Glutamatergic neuron (in vitro differentiated cells): Measurements from ENCODE around the gene LACTBL1. TPM values are rescaled to one million over a fixed set of nuclear protein-coding genes. Genes with fewer than 3 reads are reported as not detected.

Experiments used
- DNase-seq: peaks from one replicate; pipeline ENCODE4 v3.0.0; 2022
- H3K27ac Mint-ChIP-seq: one replicate; pipeline ENCODE4 v1.8.0; 2020; ENCODE audit warnings: mild to moderate bottlenecking, mixed read lengths, inconsistent platforms; ENCODE audit not compliant: unreplicated experiment
- H3K27me3 Mint-ChIP-seq: one replicate; pipeline ENCODE4 v1.8.0; 2020; ENCODE audit warnings: mild to moderate bottlenecking, moderate library complexity, mixed read lengths, inconsistent platforms; ENCODE audit not compliant: unreplicated experiment
- H3K36me3 Mint-ChIP-seq: one replicate; pipeline ENCODE4 v1.8.0; 2020; ENCODE audit warnings: mild to moderate bottlenecking, mixed read lengths, inconsistent platforms; ENCODE audit not compliant: unreplicated experiment
- H3K4me1 Mint-ChIP-seq: one replicate; pipeline ENCODE4 v1.8.0; 2020; ENCODE audit warnings: mild to moderate bottlenecking, low read depth, mixed read lengths, inconsistent platforms; ENCODE audit not compliant: unreplicated experiment
- H3K4me3 Mint-ChIP-seq: one replicate; pipeline ENCODE4 v1.8.0; 2020; ENCODE audit warnings: mild to moderate bottlenecking, mixed read lengths, inconsistent platforms; ENCODE audit not compliant: unreplicated experiment
- H3K9me3 Mint-ChIP-seq: one replicate; pipeline ENCODE4 v1.8.0; 2020; ENCODE audit warnings: mild to moderate bottlenecking, moderate library complexity, mixed read lengths, inconsistent platforms; ENCODE audit not compliant: unreplicated experiment
- CTCF ChIP-seq: fragments of 200-600 bp; sonication (generic); IDR thresholded peaks from one replicate; pipeline ENCODE4 v1.5.0; 2021; ENCODE audit not compliant: partially characterized antibody, unreplicated experiment
- total RNA-seq: library from RNA; stranded (reverse); fragmentation: NEBNext Ultra II Directional; extraction: Animal tissue kit (Norgen Biotek cat#: 25700); gene quantifications from one replicate; pipeline ENCODE4 v1.2.1, GENCODE V29; 2021; ENCODE audit not compliant: unreplicated experiment

The LACTBL1 gene
- total RNA-seq, 1 donor from 2014 or later: not detected

- Mint-ChIP-seq H3K27ac (no peak overlapping the region), H3K27me3 (peaks cover 8% of the 10 kb centered on the region), H3K4me3 (no peak overlapping the region), H3K4me1 (peaks cover 14% of the 10 kb centered on the region), H3K36me3 (no peaks in the 10 kb centered on the region), H3K9me3 (peaks cover 4% of the 10 kb centered on the region)
- DNase-seq: no peak
- TF ChIP-seq CTCF: no peak
Measured at GRCh38 chr1:22920734-22921451, 51.8 kb downstream of the LACTBL1 start.

GRCh38 chr1:22920026-22920733 is 52.5 kb downstream of the LACTBL1 start:
- Mint-ChIP-seq H3K27me3 (peaks cover 9% of the 10 kb centered on the region), H3K4me1 (peaks cover 20% of the 10 kb centered on the region), H3K4me3 (no peak overlapping the region), H3K27ac (no peak overlapping the region), H3K36me3 (no peaks in the 10 kb centered on the region), H3K9me3 (peaks cover 5% of the 10 kb centered on the region)
- no peak for TF ChIP-seq CTCF
- DNase-seq: no peak

GRCh38 chr1:22919341-22920025 is 53.2 kb downstream of the LACTBL1 start:
- Mint-ChIP-seq H3K4me3 (no peak overlapping the region), H3K9me3 (peaks cover 7% of the 10 kb centered on the region), H3K27ac (no peak overlapping the region)

GRCh38 chr1:22918644-22919043 is 54.0 kb downstream of the LACTBL1 start:
- Mint-ChIP-seq H3K27ac (no peak overlapping the region), H3K9me3 (peaks cover 7% of the 10 kb centered on the region), H3K36me3 (no peaks in the 10 kb centered on the region), H3K4me3 (no peak overlapping the region), H3K27me3 (peaks cover 7% of the 10 kb centered on the region), H3K4me1 (peaks cover 31% of the 10 kb centered on the region)
- TF ChIP-seq CTCF: no peak
- DNase-seq: no peak

More at GRCh38 chr1:22919341-22920025, 53.2 kb downstream of the LACTBL1 start:
- Mint-ChIP-seq H3K27me3 (peaks cover 11% of the 10 kb centered on the region), H3K36me3 (no peaks in the 10 kb centered on the region), H3K4me1 (peaks cover 27% of the 10 kb centered on the region)
- no peak for DNase-seq
- no peak for TF ChIP-seq CTCF
